Activated gamma-delta T cell treated with anti-CD3 and anti-CD28 coated beads, Interleukin-2, amount 50 U/mL, for 16 hours (primary cell): ENCODE data around the gene S1PR2.
"Not testable (repeated sequence)": the region's sequence is repeated elsewhere in the genome, so short reads cannot be mapped to it uniquely, and the experiment has no call there.

ENCODE experiments used
- DNase-seq: peaks from one replicate; pipeline ENCODE4 v3.0.0-alpha.2; 2020; ENCODE audit warnings: low read depth

The S1PR2 gene

GRCh38 chr19:10190026-10190425 is 41.1 kb downstream of the S1PR2 start:
- no peak for DNase-seq

GRCh38 chr19:10189616-10190015 is 41.5 kb downstream of the S1PR2 start:
- DNase-seq: no peak

- DNase-seq: no peak
These were observed 43.8 kb downstream of the S1PR2 start for GRCh38 chr19:10187315-10187714.

GRCh38 chr19:10184636-10185035 is 46.5 kb downstream of the S1PR2 start:
- DNase-seq: no peak

GRCh38 chr19:10183926-10184325 is 47.2 kb downstream of the S1PR2 start:
- DNase-seq: no peak

GRCh38 chr19:10182847-10183246 is 48.3 kb downstream of the S1PR2 start:
- no peak for DNase-seq

- no peak for DNase-seq
These were observed 49.1 kb downstream of the S1PR2 start for GRCh38 chr19:10182076-10182475.

- DNase-seq: no peak
These were observed 50.7 kb downstream of the S1PR2 start for GRCh38 chr19:10180459-10180858.

GRCh38 chr19:10180024-10180423 is 51.1 kb downstream of the S1PR2 start:
- not testable (repeated sequence) for DNase-seq

GRCh38 chr19:10173527-10173926 is 57.6 kb downstream of the S1PR2 start:
- DNase-seq: no peak
